ENCODE results near the gene ZBED6.
"Not testable (repeated sequence)": the region's sequence is repeated elsewhere in the genome, so short reads cannot be mapped to it uniquely, and the experiment has no call there.

Gene ZBED6, protein sequence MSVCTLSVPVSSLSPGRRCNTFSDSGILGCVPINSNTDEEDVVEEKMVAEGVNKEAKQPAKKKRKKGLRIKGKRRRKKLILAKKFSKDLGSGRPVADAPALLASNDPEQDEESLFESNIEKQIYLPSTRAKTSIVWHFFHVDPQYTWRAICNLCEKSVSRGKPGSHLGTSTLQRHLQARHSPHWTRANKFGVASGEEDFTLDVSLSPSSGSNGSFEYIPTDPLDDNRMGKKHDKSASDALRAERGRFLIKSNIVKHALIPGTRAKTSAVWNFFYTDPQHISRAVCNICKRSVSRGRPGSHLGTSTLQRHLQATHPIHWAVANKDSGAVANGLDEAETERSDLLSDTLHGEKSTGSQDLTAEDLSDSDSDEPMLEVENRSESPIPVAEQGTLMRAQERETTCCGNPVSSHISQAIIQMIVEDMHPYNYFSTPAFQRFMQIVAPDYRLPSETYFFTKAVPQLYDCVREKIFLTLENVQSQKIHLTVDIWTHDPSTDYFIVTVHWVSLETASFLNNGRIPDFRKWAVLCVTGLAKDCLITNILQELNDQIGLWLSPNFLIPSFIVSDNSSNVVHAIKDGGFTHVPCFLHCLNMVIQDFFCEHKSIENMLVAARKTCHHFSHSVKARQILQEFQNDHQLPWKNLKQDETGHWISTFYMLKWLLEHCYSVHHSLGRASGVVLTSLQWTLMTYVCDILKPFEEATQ (N-terminal part only)

GRCh38 chr1:203795441-203796235 is at the start of gene ZBED6, which contains the start of gene ZC3H11A:
TSS of gene ZBED6 (plus strand) at chr1:203795623. CDS start at chr1:203797523, 1,900 bp downstream.
TSS of gene ZC3H11A (plus strand) at chr1:203795623. CDS start at chr1:203817071, 21,448 bp downstream.
- DNase-seq, result peak; percentile 99

DNA sequence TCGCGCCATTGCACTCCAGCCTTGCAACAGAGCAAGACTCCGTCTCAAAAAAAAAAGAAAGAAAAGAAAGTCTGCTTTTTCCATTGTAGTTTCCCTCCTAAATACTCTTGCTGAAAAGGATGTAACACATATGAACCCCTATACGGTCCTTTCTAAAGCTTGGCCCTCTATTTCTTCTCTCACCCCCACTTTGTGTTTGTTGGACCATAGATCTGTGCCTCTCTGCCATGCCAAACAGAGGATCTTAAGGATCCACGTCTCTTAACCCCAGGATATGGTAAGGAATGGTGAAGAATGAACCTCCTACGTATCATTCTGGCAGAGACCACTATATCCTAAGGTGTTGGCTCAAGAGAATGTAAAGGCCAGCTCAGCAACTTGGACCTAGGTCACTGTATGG is 49.1 kb upstream of the ZBED6 start:
- no peak for DNase-seq

DNA sequence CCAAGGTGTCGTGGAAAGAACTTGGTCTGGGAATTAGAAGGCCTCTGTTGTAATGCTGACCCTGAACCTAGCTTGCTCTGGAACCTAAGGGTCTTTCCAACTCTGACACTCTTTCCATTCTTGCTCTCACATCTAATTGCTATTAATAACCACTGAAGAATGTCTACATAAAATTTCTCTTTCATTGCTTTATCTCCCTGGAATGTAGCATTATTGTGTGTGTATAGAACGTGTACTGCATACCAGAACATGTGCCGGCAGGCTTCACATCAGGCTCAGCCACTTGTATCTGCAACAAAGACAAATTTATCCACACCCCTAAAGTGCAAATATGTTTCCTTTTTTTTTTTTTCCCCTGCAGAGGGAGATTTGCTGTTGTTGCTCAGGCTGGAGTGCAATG is 44.4 kb upstream of the ZBED6 start:
- DNase-seq, result no peak

- DNase-seq, result not testable (repeated sequence)
Observed at GRCh38 chr1:203751618-203752361, 43.6 kb upstream of the ZBED6 start.

DNA sequence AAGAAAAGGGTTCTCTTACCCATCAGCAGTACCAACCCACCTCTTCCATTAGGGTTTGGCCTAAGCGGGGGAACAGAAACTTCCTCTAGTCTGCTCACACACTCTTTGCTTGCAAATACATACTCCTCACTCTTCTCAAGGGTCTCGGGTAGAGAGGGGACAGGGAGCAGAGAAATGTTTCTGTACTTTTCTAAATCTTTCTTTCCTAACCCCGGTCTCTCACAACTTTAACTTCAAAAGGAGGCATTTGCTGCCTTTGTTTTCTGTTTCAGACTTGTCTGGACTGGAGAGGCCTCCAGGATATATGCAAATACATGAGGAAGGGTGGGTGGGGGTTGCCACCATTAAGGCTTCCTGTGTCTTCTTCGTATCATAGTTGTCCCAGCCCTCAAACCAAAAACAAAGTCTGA is 41.0 kb upstream of the ZBED6 start:
- DNase-seq, result no peak

DNA sequence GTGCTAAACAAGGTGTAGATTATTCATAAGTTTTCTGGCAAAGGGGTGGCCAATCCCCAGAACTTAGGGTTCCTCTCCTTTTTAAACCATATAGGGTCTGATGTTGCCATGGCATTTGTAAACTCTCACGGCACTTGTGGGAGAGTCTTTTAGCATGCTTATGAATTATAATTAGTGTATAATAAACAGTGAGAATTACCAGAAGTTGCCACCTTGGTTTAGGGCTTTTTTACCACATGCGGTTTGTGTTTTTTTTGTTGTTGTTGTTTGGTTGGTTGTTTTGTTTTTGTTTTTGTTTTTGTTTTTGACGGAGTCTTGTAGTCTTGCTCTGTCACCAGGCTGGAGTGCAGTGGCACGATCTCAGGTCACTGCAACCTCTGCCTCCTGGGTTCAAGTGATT is 39.4 kb upstream of the ZBED6 start:
- no peak for DNase-seq

DNA sequence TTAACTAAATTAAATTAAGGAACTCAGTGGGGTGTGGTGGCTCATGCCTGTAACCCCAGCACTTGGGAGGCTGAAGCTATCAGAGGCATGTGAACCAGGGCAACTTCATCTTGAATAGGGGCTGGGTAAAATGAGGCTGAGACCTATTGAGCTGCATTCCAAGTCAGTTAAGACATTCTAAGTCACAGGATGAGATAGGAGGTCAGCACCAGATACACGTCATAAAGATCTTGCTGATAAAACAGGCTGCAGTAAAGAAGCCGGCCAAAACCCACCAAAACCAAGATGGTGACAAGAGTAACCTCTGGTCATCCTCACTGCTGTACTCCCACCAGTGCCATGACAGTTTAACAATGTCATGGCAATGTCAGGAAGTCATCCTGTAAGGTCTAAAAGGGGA is 36.7 kb upstream of the ZBED6 start:
- not testable (repeated sequence) for DNase-seq

- DNase-seq, result no peak
Observed at GRCh38 chr1:203760506-203760905, 34.9 kb upstream of the ZBED6 start.

DNA sequence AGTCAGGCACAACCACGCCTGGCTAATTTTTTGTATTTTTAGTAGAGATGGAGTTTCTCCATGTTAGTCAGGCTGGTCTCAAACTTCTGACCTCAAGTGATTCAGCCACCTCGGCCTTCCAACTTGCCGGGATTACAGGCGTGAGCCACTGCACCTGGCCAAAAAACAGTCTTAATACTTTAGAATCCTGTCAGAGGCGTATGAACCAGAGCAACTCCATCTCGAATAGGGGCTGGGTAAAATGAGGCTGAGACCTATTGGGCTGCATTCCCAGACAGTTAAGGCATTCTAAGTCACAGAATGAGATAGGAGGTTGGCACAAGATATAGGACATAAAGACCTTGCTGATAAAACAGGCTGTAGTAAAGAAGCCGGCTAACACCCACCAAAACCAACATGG is 33.5 kb upstream of the ZBED6 start:
- not testable (repeated sequence) for DNase-seq

DNA sequence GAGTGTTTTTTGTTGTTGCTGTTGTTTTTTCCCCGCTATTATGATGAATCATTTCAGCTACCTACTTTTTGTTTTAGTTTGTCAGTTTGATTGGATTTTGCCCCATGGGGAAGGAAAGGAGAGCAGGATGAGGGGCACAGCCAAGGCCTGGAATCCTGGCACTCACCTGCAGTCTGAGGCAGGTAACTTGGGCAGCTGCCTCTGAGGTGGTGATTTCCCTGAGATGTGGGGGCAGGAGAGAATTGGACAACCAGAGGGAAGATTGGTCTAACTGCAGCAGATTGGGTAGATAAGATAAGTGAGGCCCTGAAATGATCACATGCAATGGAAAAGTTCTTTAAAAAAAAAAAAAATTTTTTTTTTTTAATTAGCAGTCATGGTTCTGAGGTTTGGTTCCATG is 31.9 kb upstream of the ZBED6 start:
- DNase-seq, result no peak

DNA sequence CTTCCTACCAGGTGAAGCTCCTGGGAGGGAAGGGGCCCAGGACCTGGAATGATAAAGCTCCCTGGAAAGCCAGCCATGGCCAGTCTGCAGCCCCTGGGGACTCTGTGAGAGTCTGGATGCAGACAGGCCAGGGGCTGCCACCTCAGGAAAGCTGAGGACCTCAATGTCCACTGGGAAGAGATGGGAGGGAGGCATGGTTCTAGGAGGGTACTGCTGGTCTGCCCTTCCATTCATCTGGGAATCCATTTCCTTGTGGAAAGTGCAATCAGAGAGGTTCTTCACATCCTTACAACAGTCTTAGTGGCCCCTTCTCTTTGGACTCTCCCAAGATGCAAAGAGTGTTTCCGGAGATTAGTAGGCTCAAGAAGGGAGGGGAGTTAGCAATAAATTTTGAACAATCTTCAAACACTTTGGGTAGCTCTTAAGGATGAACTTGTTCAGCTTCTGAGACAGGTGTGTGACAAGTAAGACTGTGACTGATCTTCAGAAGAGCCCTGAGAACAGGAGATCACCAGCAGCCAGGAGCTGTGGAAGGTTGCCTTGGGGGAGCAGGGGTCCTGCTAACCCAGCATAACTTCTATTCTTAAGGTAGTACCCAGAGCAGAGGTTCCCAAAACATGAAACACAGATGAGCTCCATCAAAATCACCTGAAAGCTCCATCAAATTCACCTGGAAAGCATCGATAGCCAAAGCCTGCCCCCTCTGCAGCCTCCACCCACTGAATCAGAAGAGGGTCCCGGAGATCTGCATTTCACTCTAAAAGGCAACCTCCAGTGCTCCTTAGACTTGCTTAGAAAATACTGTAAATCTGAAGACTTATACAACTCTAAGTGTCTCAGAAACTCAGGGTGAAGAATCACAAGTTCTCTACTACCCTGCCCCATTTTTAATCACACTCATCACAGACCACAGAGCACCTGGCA is 31.1 kb upstream of the ZBED6 start:
- DNase-seq, result no peak

GRCh38 chr1:203765029-203765837 is 30.2 kb upstream of the ZBED6 start, which contains the start of gene LAX1:
TSS of gene LAX1 (plus strand) at chr1:203765183. CDS start at chr1:203765566, 383 bp downstream.
- peak; percentile 19 for DNase-seq

GRCh38 chr1:203768256-203768655 is 27.2 kb upstream of the ZBED6 start:
- no peak for DNase-seq

DNA sequence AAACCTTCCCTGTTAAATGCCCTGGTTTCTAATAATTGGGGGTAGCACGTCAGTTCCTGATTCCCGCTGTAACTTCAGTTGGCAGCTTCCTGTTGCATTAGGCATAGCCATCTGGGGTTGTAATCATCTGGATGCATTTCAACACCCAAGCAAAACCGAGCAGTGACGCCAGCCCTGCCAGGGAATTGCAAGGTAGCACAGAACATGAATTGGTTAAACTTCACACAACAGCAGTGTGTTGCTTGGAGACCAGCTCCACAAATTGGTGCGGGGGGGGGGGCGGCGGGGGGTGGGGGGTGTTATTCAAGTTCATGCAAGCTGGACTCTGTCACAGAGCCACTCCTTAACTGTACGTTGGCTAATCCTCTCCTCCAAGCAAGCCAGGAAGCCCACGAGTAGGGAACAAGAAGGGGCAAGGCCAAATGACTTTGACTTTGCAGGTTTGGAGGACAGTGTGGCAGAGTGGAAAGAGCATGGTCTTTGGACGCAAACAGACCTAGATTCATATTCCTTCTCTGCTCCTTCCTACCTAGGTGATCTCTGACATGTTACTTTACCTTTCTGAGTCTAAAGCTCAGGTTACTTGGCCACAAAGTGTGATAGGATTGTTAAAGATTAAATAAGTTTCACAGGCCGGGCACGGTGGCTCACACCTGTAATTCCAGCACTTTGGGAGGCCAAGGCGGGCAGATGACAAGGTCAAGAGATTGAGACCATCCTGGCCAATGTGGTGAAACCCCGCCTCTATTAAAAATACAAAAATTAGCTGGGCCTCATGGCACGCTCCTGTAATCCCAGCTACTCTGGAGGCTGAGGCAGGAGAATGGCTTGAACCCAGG is 25.7 kb upstream of the ZBED6 start:
- DNase-seq, result peak; percentile 98

- no peak for DNase-seq
Observed at GRCh38 chr1:203771901-203772301, 23.5 kb upstream of the ZBED6 start.

DNA sequence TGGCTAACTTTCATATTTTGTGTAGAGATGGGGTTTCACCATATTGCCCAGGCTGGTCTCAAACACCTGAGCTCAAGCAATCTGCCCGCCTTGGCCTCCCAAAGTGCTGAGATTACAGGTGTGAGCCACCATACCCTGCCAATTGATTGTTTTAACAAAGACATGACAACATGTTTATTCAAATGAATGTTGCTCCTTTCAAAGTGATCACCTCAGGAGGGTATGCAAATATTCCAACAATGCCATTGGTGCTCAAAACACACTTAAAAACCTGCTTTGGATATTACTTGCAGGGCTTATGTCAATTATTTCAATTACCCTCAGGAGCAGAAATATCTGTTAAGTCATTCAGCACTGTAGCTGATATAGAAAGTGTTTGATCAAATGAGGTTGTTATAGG is 22.6 kb upstream of the ZBED6 start:
- no peak for DNase-seq

DNA sequence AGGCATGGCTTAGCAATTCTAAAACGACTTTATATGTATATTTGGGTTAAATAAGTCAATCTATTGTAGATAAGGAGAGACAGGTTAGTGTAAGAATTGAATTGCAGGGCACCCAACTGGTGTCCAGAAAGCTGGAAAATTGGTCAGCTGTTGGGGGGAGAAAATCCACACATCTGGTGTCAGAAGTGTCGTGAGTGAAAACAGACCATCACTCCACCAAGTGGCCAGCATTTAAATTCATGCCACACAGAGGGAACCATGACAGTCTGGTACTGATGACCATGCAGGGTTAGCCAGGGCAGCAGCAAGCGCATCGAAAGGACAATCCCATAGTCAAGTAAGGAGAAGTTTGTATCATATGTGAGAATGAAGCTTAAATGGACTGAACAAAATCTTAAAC is 18.8 kb upstream of the ZBED6 start:
- DNase-seq, result no peak

- no peak for DNase-seq
Observed at GRCh38 chr1:203777596-203777995, 17.8 kb upstream of the ZBED6 start.

GRCh38 chr1:203778146-203778545 is 17.3 kb upstream of the ZBED6 start:
- DNase-seq, result no peak

- no peak for DNase-seq
Observed at GRCh38 chr1:203778789-203779188, 16.6 kb upstream of the ZBED6 start.

Data from MV-4-11 (cell line).